HL-60 (cell line): ENCODE results near the gene CCDC43.

ENCODE experiments used
- DNase-seq, 2 experiments: peaks; one replicate each; pipeline ENCODE4 v3.0.0-alpha.2; 2010 to 2020; ENCODE audit warnings: low read depth in 1 of 2, low spot score in 1 of 2
- H3K27ac ChIP-seq: fragments of 250-450 bp; sonication (Bioruptor Pico); replicated peaks from 2 replicates; pipeline ENCODE4 v1.5.1; 2020; ENCODE audit warnings: mild to moderate bottlenecking, moderate library complexity
- H3K27me3 ChIP-seq: fragments of 250-450 bp; sonication (Bioruptor Pico); 2 replicates; pipeline ENCODE4 v1.5.1; 2021; ENCODE audit warnings: mild to moderate bottlenecking, moderate library complexity; ENCODE audit not compliant: insufficient read depth, poor library complexity, severe bottlenecking
- H3K4me3 ChIP-seq: replicated peaks from 2 replicates; pipeline ENCODE4 v1.5.1; 2011; ENCODE audit warnings: mild to moderate bottlenecking, control low read depth, low read length; ENCODE audit not compliant: insufficient read depth
- CTCF ChIP-seq: IDR thresholded peaks from one replicate; pipeline ENCODE4 v1.5.1; 2011; ENCODE audit warnings: low read length, control low read depth, inconsistent platforms; ENCODE audit not compliant: insufficient read depth
- GABPA ChIP-seq: IDR thresholded peaks from 2 replicates; pipeline ENCODE4 v1.6.1; 2012; ENCODE audit warnings: low read depth
- POLR2AphosphoS5 ChIP-seq: IDR thresholded peaks from 2 replicates; pipeline ENCODE4 v1.6.1; 2012; ENCODE audit warnings: low read depth
- SPI1 ChIP-seq: IDR thresholded peaks from 2 replicates; pipeline ENCODE4 v1.6.1; 2012; ENCODE audit warnings: low read depth, mild to moderate bottlenecking, borderline replicate concordance
- TF ChIP-seq, protein P1 (sequence below): IDR thresholded peaks from 2 replicates; pipeline ENCODE4 v1.6.1; 2012; ENCODE audit warnings: low read depth; ENCODE audit not compliant: insufficient replicate concordance

CCDC43 gene

DNA sequence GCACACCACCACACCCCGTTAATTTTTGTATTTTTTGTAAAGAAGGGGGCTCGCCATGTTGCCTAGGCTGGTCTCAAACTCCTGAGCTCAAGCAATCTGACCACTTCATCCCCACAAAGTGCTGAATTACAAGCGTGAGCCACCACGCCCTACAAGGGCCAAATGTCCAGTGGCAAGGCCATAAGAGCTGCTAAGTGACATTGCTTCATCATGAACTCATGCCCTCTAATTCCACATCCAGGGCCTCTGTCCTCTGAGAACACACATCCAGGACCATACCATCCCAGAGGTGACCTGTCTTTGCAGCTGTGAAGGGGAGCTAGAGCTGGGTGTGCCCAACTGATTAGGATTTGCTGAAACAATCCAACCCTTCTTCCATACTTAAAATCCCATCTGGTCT lies 58.9 kb downstream of the CCDC43 start:
- no peak for DNase-seq
- TF ChIP-seq GABPA: no peak
- no peak for TF ChIP-seq CTCF
- peaks cover 2% of the 10 kb centered on the region for H3K27me3 ChIP-seq
- no peak overlapping the region for H3K4me3 ChIP-seq
- no peak overlapping the region for H3K27ac ChIP-seq

GRCh38 chr17:44629314-44629713 lies 60.3 kb downstream of the CCDC43 start:
- DNase-seq: no peak
- H3K27me3 ChIP-seq: peaks cover 2% of the 10 kb centered on the region
- no peak overlapping the region for H3K27ac ChIP-seq
- no peak for TF ChIP-seq GABPA
- TF ChIP-seq SPI1: no peak
- TF ChIP-seq, protein P1, sequence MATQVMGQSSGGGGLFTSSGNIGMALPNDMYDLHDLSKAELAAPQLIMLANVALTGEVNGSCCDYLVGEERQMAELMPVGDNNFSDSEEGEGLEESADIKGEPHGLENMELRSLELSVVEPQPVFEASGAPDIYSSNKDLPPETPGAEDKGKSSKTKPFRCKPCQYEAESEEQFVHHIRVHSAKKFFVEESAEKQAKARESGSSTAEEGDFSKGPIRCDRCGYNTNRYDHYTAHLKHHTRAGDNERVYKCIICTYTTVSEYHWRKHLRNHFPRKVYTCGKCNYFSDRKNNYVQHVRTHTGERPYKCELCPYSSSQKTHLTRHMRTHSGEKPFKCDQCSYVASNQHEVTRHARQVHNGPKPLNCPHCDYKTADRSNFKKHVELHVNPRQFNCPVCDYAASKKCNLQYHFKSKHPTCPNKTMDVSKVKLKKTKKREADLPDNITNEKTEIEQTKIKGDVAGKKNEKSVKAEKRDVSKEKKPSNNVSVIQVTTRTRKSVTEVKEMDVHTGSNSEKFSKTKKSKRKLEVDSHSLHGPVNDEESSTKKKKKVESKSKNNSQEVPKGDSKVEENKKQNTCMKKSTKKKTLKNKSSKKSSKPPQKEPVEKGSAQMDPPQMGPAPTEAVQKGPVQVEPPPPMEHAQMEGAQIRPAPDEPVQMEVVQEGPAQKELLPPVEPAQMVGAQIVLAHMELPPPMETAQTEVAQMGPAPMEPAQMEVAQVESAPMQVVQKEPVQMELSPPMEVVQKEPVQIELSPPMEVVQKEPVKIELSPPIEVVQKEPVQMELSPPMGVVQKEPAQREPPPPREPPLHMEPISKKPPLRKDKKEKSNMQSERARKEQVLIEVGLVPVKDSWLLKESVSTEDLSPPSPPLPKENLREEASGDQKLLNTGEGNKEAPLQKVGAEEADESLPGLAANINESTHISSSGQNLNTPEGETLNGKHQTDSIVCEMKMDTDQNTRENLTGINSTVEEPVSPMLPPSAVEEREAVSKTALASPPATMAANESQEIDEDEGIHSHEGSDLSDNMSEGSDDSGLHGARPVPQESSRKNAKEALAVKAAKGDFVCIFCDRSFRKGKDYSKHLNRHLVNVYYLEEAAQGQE: no peak
- TF ChIP-seq POLR2AphosphoS5: no peak
- TF ChIP-seq CTCF: no peak
- no peak overlapping the region for H3K4me3 ChIP-seq

DNA sequence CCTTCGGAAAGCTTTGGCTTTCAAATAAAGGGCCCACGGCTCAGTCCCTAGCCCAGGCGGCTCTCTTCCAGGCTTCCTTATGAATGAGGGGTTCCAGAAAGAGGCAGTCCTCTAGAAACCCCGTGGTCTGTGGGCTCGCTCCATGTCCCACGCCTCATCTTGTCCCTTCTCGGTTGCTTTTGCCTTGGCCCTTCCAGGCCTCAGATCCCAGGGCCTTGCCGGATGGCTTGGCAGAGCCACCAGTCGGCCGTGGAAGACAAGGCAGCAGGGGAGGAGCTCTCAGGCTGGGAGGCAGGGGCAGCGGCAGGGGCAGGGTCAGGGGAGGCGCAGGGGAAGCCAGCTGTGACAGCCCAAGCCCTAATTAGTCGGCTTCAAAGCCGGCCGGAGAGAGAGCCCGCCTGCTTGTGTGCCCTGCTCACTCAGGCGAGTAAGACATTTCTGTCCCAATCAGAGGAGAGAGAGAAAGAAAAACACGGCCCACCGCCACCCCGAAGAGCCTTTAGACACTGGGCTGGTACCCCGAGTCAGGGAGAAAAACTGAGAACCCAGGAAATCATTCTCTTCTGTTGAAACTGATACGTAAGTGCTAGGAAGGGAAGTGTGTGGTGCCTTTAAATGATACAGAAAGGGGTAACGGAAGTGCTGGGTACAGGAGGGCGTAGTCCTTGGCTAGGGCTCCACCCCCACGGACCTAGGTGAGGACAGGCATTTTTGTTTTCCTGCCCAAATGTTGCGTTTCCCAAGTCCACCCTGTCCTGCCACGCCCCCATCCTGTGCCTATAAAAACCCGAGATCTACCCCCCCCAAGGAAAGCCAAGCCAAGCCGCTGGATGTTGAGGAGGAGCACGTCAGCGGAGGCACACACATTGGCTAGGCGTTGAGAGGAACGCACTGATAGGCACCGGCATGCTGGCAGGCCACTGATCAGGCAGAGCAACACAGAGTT lies 61.1 kb downstream of the CCDC43 start:
- DNase-seq: no peak
- TF ChIP-seq CTCF: no peak
- TF ChIP-seq, protein P1: no peak
- no peak for TF ChIP-seq SPI1
- TF ChIP-seq GABPA: no peak
- no peak for TF ChIP-seq POLR2AphosphoS5
- H3K4me3 ChIP-seq: no peak overlapping the region
- H3K27ac ChIP-seq: no peak overlapping the region
- peaks cover 2% of the 10 kb centered on the region for H3K27me3 ChIP-seq
